GM19463 (cell line): ENCODE results near the gene MZT2B.
"Not testable (repeated sequence)": the region's sequence is repeated elsewhere in the genome, so short reads cannot be mapped to it uniquely, and the experiment has no call there.

Experiments
- ATAC-seq: cut with Tn5 transposase; IDR thresholded peaks from one replicate; pipeline ENCODE4 v1.9.1; 2021; ENCODE audit warnings: mild to moderate bottlenecking, moderate library complexity; ENCODE audit not compliant: unreplicated experiment

Gene MZT2B

DNA sequence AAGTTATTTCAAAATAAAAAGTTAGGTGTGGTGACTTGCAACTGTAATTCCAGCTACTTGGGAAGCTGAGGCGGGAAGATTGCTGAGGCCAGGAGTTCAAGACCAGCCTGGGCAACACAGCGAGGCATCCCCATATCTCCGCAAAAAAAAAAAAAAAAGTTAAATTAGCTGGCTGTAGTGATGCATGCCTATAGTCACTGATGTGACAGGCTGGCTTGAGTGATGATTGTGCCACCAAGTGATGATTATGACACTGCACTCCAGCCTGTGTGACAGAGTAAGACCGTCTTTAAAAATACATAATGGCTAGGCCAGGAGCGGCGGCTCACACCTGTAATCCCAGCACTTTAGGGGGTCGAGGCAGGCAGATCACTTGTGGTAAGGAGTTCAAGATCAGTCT is 12.2 kb upstream of the MZT2B start:
- no peak for ATAC-seq

DNA sequence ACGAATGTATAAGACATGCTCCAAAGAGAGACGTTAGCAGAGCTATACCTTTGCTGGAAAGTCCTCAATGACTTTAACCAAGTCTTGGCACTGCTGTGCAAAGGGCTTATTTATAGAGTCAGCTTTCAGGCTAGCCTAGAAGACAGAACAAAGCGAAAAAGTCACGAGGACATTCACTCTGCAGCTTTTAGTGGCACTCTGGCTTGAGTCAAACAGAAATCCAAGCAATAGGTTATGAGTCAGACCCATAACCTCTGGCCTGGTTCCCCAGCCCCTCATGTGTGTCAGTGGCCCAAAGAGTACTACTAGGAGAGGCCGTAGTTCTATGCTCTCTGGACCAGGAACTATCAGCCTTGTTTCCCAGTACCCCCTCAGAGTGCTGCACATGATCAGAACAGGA is 7.2 kb upstream of the MZT2B start:
- ATAC-seq = peak; percentile 62

DNA sequence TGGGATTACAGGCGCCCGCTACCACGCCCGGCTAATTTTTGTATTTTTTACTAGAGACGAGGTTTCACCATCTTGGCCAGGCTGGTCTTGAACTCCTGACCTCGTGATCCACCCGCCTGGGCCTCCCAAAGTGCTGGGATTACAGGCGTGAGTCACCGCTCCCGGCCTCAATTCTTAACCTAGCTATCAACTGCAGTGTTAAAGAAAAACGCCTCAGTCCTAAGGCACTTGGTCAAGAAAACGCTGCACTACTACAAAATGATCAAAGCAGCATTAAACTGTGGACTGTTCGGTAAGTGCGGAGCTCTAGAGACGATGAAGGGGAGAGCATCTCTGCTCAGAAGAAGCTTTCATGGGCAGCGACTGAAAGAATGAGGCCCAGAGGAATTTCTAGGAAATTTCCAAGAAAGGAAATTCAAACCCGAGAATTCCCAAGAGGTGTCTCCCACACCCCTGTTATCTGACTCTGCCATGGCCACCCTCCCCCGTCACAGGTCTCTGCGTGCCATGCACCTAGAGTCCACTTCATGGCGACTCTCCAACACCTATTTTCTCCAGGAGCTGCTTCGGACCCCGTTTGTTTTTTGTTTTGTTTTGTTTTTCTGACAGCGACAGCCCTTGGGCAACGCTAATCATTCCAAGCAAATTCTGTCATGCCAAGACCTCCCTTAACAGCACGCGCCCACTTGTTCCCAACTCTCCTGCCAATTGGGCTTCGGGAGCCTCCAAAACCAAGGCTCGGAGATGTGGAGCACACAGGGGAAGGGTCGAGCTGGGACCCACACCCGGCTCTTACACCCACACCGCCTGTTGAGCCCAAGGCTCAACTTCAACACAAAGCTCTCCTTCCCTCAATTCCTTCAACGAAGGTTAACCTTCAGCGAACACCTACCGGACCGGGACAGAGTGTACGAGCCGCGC is 1.4 kb upstream of the MZT2B start:
- ATAC-seq = not testable (repeated sequence)

DNA sequence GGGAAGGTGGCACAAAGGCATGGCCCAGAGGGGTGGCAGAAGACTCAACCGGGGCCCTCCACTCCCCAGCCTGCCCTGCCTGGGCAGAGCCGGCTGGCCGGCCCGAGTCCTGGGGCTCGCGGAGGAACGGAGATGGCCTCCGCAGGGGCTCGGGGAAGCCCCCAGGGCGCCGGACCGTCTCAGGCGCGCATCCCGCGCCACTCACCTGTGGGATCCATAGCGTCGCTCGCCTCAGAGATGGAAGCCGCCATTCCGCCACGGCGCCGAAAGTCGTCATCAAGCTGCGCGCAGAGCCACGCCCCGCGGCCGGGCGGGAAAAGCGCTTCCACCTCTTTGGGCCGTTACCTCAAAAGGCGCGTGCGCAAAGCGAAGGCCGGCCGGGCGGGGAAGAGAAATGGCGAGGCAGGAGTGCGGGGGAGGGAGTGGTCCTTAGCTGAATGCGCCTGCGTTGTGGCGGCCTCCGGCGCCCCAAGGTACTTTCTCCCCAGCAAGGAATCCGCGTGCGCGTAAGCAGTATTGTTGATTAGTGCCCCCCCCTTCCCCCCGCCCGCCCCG is 660 bp upstream of the MZT2B start, which contains the start of gene SMPD4:
Gene SMPD4 (minus strand): TSS at position 278 of the 555 bp plus-strand sequence. CDS start 5,010 bp downstream, outside the sequence.
- peak; percentile 53 for ATAC-seq

DNA sequence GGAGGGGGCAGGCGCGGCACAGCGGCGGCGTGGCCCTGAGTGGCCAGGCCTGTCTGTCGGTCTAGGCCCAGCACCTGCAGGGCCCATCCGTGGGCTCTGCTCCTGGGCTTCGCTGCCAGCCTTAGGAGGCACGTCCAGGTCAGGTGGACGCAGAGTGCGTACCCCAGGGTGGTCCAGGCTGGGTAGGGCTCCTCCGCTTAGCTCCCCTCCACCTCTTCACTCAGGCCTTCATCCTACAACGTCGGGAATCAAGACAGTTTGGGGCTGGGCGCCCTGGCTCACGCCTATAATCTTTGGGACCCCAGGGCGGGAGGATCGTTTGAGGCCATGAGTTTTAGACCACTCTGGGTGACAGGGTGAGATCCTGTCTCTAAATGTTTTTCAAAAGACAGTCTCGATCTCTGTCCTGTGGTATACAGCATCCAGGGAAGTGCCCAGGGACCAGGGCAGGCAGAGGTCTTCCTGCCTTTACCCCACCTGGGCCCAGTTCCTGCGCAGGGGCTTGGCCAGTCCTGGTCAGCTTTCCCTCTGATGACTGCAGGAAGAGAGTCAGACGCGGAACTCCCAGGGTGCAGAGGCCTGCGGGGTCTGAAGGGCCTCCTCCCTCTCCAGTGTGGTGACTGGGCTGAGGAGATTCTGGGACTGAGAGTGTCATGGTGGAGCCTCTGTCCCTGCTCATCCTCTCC is 907 bp downstream of the MZT2B start:
- ATAC-seq = peak; percentile 8

DNA sequence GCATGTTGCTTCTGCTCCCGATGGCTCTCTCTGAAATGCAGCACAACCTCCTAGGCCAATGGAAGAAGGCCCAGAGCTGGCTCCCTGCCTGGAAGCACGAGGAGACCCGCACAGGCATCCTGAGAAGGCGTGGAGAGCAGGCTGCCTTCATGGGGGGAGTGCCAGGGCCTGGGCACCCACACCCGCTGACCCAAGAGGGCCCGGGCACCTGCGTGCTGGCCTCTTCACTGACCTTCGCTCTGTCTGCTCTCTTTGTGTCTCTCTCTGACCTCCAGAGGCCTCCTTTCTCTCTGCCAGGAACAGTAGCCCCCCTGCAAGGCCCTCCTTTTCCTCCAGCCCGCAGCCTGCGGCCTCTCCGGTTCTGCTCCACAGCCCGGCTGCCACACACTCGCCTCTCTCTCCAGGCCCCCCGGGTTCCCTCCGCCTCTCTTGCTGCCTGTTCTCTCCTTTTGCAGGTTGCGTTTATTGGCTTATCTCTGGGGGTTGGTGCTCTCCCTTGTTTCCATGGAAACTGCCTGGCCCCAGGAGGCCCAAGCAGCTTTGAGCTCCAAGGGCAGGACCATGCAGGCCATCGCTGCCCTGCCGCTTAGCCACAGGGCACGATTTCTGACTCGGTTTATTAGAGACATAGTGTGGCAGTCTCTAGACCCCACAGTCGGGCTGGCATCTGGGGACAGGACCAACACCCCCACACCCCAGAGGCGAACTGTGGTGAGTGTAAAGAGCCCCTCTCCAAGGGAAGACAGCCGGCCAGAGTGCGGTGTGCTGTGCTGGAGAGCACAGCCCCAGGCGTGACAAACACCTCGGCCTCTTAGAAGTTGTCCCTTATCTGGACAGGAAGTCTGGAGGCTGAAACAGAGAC is 1.7 kb downstream of the MZT2B start:
- no peak for ATAC-seq

DNA sequence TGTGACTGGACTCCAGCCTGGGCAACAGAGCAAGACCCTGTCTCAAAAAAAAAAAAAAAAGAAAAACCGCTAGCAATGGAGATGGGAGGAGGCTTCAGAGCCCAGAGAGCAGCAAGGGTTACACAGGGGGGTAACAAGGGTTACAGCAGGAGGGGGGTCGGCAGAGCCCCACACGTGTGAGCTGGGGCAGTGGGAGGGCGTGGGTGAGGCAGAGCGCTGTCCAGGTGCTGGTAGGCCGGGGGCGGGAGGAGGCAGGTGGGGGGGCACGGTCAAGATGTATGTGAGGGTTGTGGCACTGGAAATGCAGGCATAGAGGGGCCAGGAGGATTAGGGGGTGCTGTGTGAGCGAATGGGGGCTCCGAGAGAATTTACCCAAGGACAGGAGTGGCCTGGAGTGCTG is 3.4 kb downstream of the MZT2B start:
- ATAC-seq = no peak

DNA sequence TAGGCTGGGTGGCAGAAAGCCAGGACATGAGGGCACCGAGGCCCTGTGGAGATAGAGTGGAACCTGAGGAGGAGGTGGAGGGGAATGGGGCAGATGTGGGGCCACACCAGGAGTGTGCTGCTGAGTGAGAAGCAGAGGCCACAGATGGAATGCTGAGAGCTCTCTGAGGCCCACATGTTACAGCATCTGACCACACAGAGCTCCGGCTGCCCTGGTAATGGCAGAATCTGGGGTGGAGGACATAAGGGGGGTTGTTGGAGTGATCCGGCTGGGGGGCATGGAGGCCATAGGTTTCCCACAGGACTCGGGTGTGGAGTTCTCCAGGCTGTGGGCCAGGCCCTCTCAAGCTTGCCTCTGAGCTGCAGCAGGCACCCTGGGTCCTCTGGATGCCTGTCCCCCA is 3.8 kb downstream of the MZT2B start:
- no peak for ATAC-seq

DNA sequence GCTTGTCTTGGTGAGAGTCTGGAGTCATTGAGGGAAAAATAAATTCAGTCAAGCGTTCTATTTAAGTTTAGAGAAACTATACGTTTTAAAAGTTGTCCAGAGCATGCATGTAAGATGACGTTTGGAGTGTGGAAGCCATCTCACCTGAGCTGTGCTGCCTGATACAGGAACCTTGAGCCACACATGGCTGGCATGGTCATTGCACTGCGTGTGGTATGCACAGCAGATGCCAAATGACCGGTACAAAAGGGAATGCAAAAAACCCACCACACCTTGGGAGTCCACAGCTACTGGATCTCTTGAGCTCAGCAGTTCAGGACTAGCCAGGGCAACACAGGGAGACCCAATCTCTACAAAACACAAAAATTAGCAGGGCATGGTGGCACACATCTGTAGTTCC is 4.3 kb downstream of the MZT2B start:
- no peak for ATAC-seq

DNA sequence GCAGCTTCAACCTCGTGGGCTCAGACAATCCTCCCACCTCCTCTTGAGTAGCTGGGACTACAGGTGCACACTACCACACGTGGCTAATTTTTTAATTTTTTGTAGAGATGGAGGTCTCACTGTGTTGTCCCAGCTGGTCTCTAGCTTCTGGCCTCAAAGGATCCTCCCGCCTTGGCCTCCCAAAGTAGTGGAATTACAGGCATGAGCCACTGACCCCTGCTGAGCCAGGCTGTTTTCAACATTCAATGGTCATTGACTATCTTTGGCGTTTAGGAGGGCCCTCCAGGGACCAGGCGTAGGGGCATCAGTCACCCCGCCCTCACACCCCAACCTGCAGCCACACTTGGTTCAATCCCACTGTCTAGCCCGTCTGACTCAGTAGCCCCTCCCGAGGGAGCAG is 5.2 kb downstream of the MZT2B start:
- no peak for ATAC-seq

DNA sequence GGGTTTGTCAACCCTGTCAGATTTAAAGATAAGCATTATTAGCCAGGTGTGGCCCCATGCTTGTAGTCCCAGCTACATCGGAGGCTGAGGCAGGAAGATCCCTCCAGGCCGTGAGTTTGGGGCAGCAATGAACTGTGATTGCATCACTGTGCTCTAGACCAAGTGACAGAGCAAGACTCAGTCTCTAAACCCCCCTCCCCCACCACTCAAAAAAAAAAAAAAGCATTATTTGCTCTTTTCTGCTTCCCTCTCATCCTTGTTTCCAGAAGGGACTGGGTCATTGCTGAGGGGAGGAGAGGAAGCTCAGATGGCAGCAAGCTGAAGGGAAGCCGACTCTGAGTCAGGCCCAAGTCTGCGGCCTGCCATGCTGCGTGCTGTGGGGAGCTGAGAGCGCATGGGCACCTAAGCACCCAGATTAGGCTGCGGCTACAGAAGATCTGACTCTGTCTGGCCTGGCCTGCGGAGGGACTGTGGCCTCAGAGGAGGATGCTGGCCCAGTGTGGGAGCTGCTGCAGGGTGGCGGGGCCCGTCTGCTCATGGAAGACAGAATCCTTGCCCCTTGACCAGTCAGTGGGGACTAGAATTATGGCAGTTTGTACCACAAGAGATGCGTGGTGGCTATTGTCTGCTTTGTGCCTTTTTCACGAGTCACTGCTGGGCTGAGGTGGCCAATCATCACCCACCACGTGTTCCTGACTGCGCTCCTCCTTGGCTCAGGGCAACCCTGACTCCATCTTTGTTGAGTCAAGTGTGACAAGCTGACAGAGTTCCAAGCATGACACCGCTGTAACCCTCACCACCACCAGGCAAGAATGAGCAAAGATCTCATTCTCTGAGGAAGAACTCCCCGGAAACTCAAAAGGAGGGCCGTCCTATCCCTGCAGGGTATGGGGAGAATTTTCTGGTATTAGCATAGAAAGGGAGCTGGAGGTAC is 6.1 kb downstream of the MZT2B start:
- ATAC-seq = not testable (repeated sequence)

DNA sequence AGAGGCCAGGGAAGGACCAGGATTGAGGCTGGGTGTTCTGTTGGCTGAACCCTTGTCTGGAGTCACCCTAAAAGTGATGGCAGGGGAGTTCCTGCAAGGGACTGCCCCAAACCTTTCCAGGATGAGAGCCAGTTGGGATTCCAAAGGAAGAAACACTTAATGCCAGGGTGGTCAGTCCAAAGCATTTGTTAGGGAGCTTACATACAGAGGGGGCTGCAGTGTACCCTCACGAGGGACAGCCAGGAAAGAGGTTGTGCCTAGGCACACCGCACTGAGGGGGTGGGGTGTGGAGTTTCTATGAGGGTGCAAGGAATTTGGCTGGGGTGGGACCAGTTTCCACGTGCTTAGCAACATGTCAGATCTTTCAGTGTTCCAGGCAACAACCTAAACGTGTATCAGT is 6.9 kb downstream of the MZT2B start:
- not testable (repeated sequence) for ATAC-seq

DNA sequence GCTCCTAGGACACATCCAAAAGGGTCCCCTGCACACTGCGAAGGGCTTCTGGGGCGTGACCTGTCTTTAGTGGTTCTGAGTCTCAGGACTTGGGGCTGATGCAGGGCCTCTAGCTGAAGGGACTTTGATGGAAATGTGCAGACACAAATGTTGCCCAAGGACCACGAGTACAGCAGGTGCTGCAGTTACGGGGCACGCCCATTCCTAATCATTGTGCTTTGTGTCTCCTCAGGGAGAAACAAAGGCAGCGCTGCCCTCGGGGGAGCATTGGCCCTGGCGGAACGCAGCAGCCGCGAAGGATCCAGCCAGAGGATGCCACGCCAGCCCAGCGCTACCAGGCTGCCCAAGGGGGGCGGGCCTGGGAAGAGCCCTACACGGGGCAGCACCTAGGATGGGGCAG is 8.2 kb downstream of the MZT2B start:
- ATAC-seq = no peak

DNA sequence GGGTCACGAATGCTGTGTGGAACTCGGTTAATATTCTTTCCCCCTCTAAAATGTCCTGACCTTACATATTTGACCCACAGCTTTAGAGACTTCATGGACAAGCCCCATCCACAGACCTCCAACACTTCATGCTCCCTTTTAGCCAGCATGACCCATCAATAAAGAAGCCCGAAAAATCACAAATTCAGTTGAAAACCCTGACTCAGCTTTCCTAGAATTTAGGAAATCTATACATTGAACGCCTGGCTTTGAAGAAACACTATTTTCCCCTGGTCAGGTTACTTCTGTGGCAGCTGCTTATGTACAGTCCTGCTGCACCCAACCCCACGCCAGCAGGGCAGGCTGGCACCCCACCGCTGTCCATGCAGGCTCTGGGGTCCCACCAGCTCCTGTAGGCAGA is 9.3 kb downstream of the MZT2B start:
- ATAC-seq = not testable (repeated sequence)

DNA sequence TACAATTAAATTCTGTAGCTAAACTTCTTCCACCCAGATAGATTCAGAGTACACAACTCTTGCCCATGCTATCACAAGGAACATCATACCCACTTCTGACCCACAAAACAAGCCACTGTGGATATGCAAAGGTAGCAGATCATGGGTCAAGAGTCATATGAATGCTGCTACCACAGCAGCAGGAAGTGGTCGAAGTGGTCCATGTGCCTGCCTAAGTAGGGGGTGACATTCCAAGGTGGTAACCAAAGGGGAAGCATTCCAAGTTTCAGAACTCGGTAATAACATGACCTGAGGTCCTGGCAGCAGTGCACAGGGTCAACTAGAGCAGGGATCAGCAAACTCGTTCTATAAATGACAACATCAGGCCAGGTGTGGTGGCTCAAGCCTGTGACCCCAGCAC is 10.4 kb downstream of the MZT2B start:
- not testable (repeated sequence) for ATAC-seq

DNA sequence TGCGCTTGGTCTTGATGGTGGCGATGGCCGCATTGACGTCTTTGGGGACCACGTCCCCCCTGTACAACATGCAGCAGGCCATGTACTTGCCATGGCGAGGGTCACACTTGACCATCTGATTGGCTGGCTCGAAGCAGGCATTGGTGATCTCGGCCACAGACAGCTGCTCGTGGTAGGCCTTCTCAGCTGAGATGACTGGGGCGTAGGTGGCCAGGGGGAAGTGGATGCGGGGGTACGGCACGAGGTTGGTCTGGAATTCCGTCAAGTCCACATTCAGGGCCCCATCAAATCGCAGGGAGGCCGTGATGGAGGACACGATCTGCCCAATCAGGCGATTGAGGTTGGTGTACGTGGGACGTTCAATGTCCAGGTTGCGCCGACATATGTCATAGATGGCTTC is 11.8 kb downstream of the MZT2B start:
- not testable (repeated sequence) for ATAC-seq

DNA sequence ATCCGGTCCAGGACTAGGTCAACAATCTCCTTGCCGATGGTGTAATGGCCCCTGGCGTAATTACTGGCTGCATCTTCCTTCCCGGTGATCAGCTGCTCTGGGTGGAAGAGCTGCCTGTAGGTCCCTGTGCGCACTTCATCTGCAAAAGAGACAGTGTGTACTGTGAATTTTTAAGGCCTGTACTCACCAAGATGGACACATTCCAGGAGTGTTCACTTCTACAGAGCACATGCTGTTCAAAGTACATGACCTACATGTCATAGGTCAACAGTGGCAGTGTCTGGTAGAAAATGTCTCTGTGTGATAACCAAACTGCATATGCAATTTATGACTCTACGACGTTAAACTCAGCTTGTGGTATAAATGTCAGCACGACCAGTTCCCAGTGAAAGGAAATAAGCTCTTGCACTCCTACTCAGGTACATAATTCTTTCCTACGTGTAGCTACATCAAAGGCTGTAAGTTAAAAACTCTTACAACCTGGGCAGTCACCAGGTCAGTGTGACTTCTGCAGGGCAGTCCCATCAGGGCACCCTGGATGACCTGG is 13.1 kb downstream of the MZT2B start:
- not testable (repeated sequence) for ATAC-seq

DNA sequence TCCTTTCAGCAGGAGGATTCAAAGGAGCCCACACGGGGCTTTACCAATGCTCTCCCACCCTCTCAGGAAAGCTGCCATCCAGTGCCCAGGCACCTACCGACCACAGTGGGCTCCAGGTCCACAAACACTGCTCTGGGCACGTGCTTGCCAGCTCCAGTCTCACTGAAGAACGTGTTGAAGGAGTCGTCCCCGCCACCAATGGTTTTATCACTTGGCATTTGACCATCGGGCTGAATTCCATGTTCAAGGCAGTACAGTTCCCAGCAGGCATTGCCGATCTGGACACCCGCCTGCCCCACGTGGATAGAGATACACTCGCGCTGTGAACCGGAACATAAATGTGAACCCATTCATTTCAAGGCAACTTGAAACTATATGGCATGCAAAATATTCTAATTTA is 14.0 kb downstream of the MZT2B start:
- not testable (repeated sequence) for ATAC-seq

DNA sequence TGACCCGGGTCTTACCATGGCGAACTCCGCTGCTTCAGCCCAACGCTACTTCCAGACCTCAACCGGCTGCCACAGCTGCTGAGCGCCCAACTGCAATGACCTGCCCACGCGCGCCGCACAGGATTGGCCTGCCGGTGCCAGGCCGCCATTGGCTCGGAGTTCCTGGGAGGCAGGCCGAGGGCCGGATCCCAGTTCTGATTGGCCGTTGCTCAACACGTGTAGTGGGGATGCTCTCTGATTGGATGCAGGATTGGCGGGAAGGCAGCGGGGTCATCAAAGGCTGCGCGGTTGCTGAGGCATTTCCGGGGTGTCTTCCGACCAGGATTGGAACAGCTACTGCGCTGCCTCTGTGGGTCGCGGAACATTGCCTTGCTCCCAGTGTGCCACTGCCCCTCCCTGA is 16.3 kb downstream of the MZT2B start, which contains the start of gene TUBA3E:
Gene TUBA3E (minus strand): TSS at position 97 of the 400 bp plus-strand sequence. CDS start 79 bp downstream, at position 18.
- no peak for ATAC-seq
